ENCODE results near the gene PLEKHA7.

PLEKHA7 gene

DNA sequence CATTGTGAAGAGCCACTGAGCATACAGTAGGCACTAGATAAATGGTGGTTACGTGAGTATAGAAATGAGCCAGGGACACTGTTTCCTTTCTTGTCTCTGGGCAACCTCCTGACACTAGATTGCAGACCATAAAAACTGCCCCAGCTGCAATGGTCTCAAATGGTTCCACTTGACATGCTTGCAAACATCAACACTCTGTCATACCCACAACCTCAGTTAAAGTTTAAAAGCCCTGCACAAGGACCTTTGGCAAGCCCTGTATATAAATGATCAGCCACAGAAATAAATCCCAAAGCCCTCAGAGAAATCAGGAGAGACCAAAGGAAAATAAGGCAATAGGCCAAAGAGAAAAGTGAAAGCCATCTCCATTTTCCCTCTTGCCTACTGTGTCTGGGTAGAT is 20.7 kb downstream of the PLEKHA7 start:
- TF ChIP-seq, protein P1, sequence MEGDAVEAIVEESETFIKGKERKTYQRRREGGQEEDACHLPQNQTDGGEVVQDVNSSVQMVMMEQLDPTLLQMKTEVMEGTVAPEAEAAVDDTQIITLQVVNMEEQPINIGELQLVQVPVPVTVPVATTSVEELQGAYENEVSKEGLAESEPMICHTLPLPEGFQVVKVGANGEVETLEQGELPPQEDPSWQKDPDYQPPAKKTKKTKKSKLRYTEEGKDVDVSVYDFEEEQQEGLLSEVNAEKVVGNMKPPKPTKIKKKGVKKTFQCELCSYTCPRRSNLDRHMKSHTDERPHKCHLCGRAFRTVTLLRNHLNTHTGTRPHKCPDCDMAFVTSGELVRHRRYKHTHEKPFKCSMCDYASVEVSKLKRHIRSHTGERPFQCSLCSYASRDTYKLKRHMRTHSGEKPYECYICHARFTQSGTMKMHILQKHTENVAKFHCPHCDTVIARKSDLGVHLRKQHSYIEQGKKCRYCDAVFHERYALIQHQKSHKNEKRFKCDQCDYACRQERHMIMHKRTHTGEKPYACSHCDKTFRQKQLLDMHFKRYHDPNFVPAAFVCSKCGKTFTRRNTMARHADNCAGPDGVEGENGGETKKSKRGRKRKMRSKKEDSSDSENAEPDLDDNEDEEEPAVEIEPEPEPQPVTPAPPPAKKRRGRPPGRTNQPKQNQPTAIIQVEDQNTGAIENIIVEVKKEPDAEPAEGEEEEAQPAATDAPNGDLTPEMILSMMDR (IDR thresholded peaks at IDR 0.05): no peak
- no peak for TF ChIP-seq ZFX (IDR thresholded peaks at IDR 0.05; ENCODE audit: borderline replicate concordance)
- H3K27ac ChIP-seq: no peak overlapping the region

DNA sequence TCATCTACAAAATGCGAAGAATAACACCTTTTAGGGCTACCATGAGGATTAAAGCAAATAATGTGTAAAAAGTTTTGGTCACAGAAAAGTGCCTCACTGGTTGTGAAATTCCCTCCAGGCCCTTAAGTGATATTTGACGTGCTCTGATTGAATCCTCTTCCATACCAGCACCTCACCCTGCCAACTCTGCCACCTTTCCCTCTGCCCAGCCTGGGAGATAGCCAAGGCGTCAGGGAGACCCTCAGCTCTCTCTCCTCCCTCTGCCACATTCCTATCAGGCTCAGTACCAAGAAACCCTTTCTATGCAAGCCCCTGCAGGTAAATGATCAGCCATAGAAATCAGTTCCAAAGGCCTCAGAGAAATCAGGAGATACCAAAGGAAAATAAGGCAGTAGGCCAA is 21.4 kb downstream of the PLEKHA7 start:
- H3K27ac ChIP-seq: no peak overlapping the region
- TF ChIP-seq, protein P1 (IDR thresholded peaks at IDR 0.05): no peak
- no peak for TF ChIP-seq ZFX (IDR thresholded peaks at IDR 0.05; ENCODE audit: borderline replicate concordance)

DNA sequence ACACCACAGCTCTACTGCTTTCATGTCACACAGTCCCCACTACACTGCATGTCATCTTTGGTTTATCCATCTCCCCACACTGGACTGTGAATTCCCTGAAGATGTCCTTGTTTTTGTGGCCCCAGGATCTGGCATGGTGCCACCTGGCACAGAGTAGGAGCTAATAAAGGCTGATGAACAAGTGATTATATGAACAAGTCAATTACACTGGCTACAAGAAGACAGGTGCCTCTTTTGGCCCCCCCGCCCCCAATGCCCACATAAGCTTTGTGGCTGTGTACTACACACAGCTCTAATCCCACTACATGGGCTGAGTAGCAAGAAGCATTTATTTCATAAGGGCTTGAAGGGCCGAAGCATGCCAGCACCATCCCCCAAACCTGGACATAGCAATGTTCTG is 24.7 kb downstream of the PLEKHA7 start:
- TF ChIP-seq, protein P1 (IDR thresholded peaks at IDR 0.05): no peak
- TF ChIP-seq ZFX (IDR thresholded peaks at IDR 0.05; ENCODE audit: borderline replicate concordance): no peak
- peak overlapping the region; percentile 99 for H3K27ac ChIP-seq

DNA sequence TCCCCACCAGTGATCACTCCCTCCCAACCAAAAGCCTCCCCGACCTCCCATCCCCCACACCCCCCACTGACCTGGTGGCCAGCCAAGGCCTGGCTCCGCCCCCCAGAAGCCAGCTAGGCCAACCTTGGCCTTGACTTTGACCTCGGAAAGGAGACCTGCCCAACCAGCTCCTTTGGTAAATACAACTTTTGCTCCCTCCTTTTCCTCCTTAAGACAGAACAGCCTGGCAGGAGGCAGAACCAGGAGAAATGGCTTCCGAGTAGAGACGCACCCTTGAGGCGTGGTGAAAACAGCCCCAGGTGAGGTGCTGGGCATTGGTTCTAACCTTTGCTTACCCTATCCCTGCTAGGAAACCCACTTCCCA is 27.0 kb downstream of the PLEKHA7 start:
- TF ChIP-seq, protein P1 (IDR thresholded peaks at IDR 0.05): no peak
- TF ChIP-seq ZFX (IDR thresholded peaks at IDR 0.05; ENCODE audit: borderline replicate concordance): no peak
- H3K27ac ChIP-seq: peak overlapping the region; percentile 99

DNA sequence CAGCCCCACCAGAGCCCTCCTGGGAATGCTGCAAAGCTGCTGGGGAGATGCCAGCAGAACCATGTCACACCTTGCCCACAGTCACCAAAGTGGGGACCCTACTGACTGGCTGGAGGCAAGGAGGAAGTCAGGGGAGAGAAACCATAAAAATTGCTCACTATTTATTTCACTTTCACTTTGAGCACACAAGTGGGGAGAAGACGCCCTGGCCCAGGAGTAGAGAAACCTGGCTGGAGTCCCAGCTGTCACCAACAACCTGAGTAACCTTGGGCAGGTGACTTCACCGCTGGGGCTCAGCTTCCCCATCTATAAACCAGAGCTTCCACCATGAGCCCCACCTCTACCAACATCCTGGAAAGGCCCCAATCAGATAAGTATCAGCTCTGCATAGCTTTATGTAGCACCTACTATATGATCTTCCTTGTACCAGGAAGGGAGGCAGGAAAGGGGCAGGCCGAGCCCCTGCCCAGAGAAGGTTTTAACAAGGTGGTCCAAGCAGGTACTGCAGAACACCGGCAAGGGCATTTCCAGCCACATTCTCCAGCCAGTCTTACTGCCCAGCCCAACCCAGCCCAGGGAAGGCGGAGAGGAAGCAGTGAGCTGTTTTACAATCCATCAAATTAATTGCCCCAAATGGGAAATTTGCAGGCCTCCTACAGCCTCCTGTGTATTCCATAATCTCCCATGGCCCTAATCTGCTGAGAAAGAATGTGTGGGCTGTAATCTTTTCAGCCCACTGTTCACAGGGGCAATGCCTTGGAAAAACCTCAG is 27.6 kb downstream of the PLEKHA7 start:
- TF ChIP-seq ZFX (IDR thresholded peaks at IDR 0.05; ENCODE audit: borderline replicate concordance): no peak
- TF ChIP-seq, protein P1 (IDR thresholded peaks at IDR 0.05): no peak

DNA sequence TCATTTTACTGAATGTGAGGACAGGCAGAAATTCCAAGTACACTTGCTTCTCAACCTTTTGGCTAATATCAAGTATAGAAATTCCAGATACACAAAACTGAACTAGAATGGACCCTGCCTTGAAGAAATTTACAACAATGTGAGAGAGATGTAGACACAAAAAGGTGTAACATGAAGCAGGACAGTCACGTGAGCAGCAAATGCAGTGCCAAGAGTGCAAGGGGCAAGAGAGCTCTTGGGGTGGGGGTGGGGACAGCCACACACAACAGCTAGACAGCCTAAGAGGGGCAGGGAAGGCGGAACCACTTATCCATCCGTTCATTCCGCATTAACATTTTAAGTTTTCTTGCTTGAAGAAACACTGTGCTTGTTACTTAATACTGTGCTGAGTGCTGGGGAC is 28.9 kb downstream of the PLEKHA7 start:
- TF ChIP-seq ZFX (IDR thresholded peaks at IDR 0.05; ENCODE audit: borderline replicate concordance): no peak
- TF ChIP-seq, protein P1 (IDR thresholded peaks at IDR 0.05): no peak
- H3K27ac ChIP-seq: peak overlapping the region; percentile 99

More for the DNA sequence above, 27.6 kb downstream of the PLEKHA7 start:
- H3K27ac ChIP-seq: peak overlapping the region; percentile 99

DNA sequence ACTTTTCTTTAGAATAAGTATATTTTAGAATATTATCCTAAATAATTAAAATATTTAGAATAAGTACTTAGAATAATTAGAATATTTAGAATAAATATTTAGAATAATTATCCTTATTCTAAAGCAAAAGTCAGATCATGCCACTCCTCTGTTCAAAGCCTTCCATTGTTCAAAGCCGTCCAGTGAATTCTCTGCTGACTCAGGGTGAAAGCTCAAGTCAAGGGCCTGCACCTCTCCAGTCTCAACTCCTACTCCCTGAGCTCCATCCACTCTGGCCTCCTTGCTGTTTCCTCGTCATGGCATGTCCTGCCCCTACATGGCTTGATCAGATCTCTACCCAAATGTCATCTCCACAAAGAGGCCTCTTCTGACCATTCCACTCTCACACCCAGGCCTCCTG is 30.0 kb downstream of the PLEKHA7 start:
- H3K27ac ChIP-seq: peak overlapping the region; percentile 99; the same call in 1 of the 2 replicates
- TF ChIP-seq ZFX (IDR thresholded peaks at IDR 0.05; ENCODE audit: borderline replicate concordance): no peak
- TF ChIP-seq, protein P1 (IDR thresholded peaks at IDR 0.05): no peak
